ENCODE results near the gene RELB.

DNA sequence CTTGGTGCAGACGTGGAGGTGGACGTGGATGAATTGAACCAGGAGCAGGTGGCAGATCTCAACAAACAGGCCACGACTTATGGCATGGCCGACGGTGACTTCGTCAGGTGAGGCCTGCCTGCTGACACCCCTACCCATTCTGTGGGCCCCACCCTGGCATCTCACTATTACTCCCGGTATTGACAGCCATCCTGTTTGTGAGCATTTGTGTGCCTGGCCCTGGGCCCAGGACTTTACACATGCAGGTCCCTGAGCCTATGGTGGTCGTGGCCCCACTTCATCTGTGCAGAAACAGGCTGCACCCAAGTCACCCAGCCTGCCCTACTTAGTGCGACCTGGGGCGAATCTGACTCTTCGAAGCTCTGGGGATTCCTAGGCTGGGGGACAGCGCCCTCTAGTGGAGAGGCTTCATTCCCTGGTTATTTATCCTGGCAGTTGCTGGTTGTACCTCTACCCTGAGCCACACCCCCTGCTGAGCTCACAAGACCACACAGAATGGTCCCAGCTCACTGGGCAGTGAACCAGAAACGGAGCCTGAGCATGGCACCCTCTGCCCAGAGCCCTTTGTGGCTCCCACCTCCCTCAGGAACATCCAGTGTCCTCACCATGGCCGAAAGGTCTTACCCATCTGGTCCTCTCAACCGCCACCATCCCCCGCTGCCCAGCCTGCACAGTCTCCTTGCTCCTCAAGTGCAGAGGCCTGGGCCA, 58.1 kb downstream of the RELB start:
- TF ChIP-seq CTCF (conservative IDR thresholded peaks at IDR 0.05; ENCODE audit: low read depth, low read length), result peak; percentile 89
- no peak for TF ChIP-seq EZH2 (IDR thresholded peaks at IDR 0.05; ENCODE audit: borderline replicate concordance, low read depth, low read length, poor library complexity, severe bottlenecking)

Data from A673 (cell line).